OCI-LY3 (cell line): ENCODE results near the gene GMCL2.

Experiments used
- H2AFZ ChIP-seq: fragments of 200-600, 300-600 bp; shearing (Covaris generic); 2 replicates; pipeline ENCODE4 v1.6.0; 2014; ENCODE audit warnings: antibody characterized with exemption, low read depth, low read length
- H3K27ac ChIP-seq: fragments of 200-600, 300-600 bp; sonication (generic); 2 replicates; pipeline ENCODE4 v1.5.1; 2014; ENCODE audit warnings: mild to moderate bottlenecking, low read length, moderate library complexity, mixed read lengths
- H3K27me3 ChIP-seq: fragments of 200-600, 300-600 bp; sonication (generic); 2 replicates; pipeline ENCODE4 v1.6.1; 2014; ENCODE audit warnings: low read depth, low read length, mixed read lengths
- H3K36me3 ChIP-seq: fragments of 200-600, 300-600 bp; sonication (generic); replicated peaks from 2 replicates; pipeline ENCODE3; 2014; ENCODE audit warnings: low read depth, low read length, mixed read lengths
- H3K4me1 ChIP-seq: fragments of 300-600, 200-600 bp; sonication (generic); 2 replicates; pipeline ENCODE4 v1.6.1; 2014; ENCODE audit warnings: low read length, mixed read lengths
- H3K4me2 ChIP-seq: fragments of 200-600, 300-600 bp; sonication (generic); 2 replicates; pipeline ENCODE4 v1.6.1; 2014; ENCODE audit warnings: low read length, mixed read lengths
- H3K4me3 ChIP-seq: fragments of 300-600, 200-600 bp; sonication (generic); 2 replicates; pipeline ENCODE4 v1.5.1; 2014; ENCODE audit warnings: antibody characterized with exemption, mild to moderate bottlenecking, low read length, moderate library complexity
- H3K79me2 ChIP-seq: fragments of 300-600, 200-600 bp; shearing (Covaris generic); 2 replicates; pipeline ENCODE4 v1.6.1; 2014; ENCODE audit warnings: mild to moderate bottlenecking, low read length, mixed read lengths
- H3K9ac ChIP-seq: fragments of 300-600, 200-600 bp; shearing (Covaris generic); 2 replicates; pipeline ENCODE4 v1.6.0; 2014; ENCODE audit warnings: mild to moderate bottlenecking, low read length, moderate library complexity
- H3K9me3 ChIP-seq: fragments of 200-600, 300-600 bp; shearing (Covaris generic); 2 replicates; pipeline ENCODE4 v1.6.1; 2014; ENCODE audit warnings: low read length, mixed read lengths; ENCODE audit not compliant: insufficient read depth
- H4K20me1 ChIP-seq: fragments of 200-600, 300-600 bp; sonication (generic); 2 replicates; pipeline ENCODE4 v1.6.1; 2016; ENCODE audit warnings: low read length, mixed read lengths; ENCODE audit not compliant: insufficient read depth
- CTCF ChIP-seq: fragments of 200-600, 300-600 bp; sonication (generic); IDR thresholded peaks from 2 replicates; pipeline ENCODE4 v1.5.1; 2014; ENCODE audit warnings: antibody characterized with exemption, low read length, low read depth
- EZH2phosphoT487 ChIP-seq: fragments of 200-600 bp; shearing (Covaris generic); IDR thresholded peaks from 2 replicates; pipeline ENCODE4 v1.6.1; 2018; ENCODE audit warnings: antibody characterized with exemption, mixed run types, low read depth

GMCL2 gene

DNA sequence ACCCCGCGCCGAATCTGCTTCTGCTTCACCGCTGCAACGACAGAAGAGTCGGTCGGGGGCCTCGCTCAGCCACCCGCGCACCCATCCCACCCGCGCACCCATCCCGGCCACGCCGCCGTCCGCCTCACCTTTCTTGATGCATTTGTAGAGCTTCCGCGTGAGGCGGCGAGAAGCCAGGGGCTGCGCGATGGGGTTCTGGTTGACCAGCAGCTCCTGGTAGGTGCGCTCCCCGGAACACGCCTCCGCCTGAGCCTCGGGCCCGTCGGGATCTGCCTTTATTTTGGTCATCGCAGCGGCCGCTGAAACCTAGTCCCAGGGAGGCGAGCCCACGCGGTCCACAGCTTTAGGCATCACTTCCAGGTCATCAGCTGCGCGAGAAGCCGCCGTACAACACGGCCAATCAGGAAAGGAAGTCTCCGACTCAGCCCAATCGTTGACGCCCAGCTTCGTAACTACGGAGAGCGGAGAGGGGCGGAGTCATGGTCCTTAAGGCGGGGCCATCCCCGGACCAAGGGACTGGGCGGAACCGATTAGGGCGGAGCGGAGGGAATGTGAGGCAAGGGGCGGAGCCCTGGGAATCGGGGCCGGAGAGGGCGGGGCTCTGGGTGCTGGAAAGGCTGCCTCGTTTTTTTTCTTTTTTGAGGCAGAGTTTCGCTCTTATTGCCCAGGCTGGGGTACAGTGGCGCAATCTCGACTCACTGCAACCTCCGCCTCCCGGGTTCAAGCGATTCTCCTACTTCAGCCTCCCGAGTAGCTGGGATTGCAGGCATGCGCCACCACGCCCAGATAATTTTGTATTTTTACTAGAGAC is 33.4 kb downstream of the GMCL2 start, which contains the start of gene NHP2:
TSS of gene NHP2 (minus strand) at position 356 of the 811 bp plus-strand sequence. CDS start at position 288, 68 bp downstream.
- Histone ChIP-seq H3K4me1 (peaks cover 9% of the 10 kb centered on the region), H4K20me1 (no peaks in the 10 kb centered on the region), H3K4me2 (peak within 1 kb of the TSS; percentile 88), H3K4me3 (peak within 1 kb of the TSS; percentile 91), H3K27ac (peak within 1 kb of the TSS; percentile 30; the same call in 1 of the 2 replicates), H3K36me3 (peaks cover 30% of the 10 kb centered on the region), H3K79me2 (peaks cover 24% of the 10 kb centered on the region), H3K9ac (peak within 1 kb of the TSS; percentile 82), H3K9me3 (no peaks in the 10 kb centered on the region), H2AFZ (peak within 1 kb of the TSS; percentile 71; the same call in 1 of the 2 replicates), H3K27me3 (no peaks in the 10 kb centered on the region)
- TF ChIP-seq CTCF = no peak
- no peak for TF ChIP-seq EZH2phosphoT487

GRCh38 chr5:178152491-178153444 is 34.4 kb downstream of the GMCL2 start:
- Histone ChIP-seq H3K9ac (peak overlapping the region; percentile 82), H4K20me1 (no peaks in the 10 kb centered on the region), H3K4me2 (peak overlapping the region; percentile 88), H2AFZ (0 out of 2 replicates have a peak overlapping the region, but pooled peaks have one; percentile 11), H3K36me3 (peaks cover 40% of the 10 kb centered on the region), H3K9me3 (no peaks in the 10 kb centered on the region), H3K4me3 (peak overlapping the region; percentile 91), H3K4me1 (peaks cover 9% of the 10 kb centered on the region), H3K27me3 (no peaks in the 10 kb centered on the region), H3K79me2 (peaks cover 24% of the 10 kb centered on the region), H3K27ac (0 out of 2 replicates have a peak overlapping the region, but pooled peaks have one; percentile 30)
- TF ChIP-seq EZH2phosphoT487 = no peak

GRCh38 chr5:178150977-178151734 is 36.0 kb downstream of the GMCL2 start:
- Histone ChIP-seq H3K79me2 (peaks cover 24% of the 10 kb centered on the region), H2AFZ (no peak overlapping the region), H3K4me2 (no peak overlapping the region), H3K4me1 (peaks cover 14% of the 10 kb centered on the region), H3K27ac (no peak overlapping the region), H4K20me1 (no peaks in the 10 kb centered on the region), H3K4me3 (no peak overlapping the region), H3K9ac (no peak overlapping the region), H3K36me3 (peaks cover 56% of the 10 kb centered on the region), H3K9me3 (no peaks in the 10 kb centered on the region), H3K27me3 (no peaks in the 10 kb centered on the region)
- TF ChIP-seq CTCF (no peak), EZH2phosphoT487 (no peak)

- Histone ChIP-seq H4K20me1 (no peaks in the 10 kb centered on the region), H3K4me1 (peaks cover 15% of the 10 kb centered on the region), H3K4me2 (no peak overlapping the region), H3K27me3 (no peaks in the 10 kb centered on the region), H3K9ac (no peak overlapping the region), H3K27ac (no peak overlapping the region), H3K79me2 (peaks cover 24% of the 10 kb centered on the region), H3K36me3 (peaks cover 57% of the 10 kb centered on the region), H3K4me3 (no peak overlapping the region), H3K9me3 (no peaks in the 10 kb centered on the region), H2AFZ (no peak overlapping the region)
- TF ChIP-seq CTCF (no peak), EZH2phosphoT487 (no peak)
These were observed 37.8 kb downstream of the GMCL2 start for GRCh38 chr5:178149199-178149932.
